ENCODE data around the gene TSPYL2.

TSPYL2 gene

GRCh38 chrX:53126377-53126776 lies 44.2 kb downstream of the TSPYL2 start:
- DNase-seq = no peak

- DNase-seq = no peak
Observed at GRCh38 chrX:53128097-53128749, 46.1 kb downstream of the TSPYL2 start.

GRCh38 chrX:53133400-53133799 lies 51.2 kb downstream of the TSPYL2 start:
- no peak for DNase-seq

- no peak for DNase-seq
Observed at GRCh38 chrX:53135581-53135980, 53.4 kb downstream of the TSPYL2 start.
